HG03521 (cell line): Measurements from ENCODE around the gene ENPP7.

Experiments
- ATAC-seq: cut with Tn5 transposase; IDR thresholded peaks from one replicate; pipeline ENCODE4 v1.9.1; 2021; ENCODE audit warnings: mild to moderate bottlenecking, moderate library complexity; ENCODE audit not compliant: unreplicated experiment

ENPP7 gene

GRCh38 chr17:79730437-79730768, 340 bp upstream of the ENPP7 start:
- no peak for ATAC-seq

DNA sequence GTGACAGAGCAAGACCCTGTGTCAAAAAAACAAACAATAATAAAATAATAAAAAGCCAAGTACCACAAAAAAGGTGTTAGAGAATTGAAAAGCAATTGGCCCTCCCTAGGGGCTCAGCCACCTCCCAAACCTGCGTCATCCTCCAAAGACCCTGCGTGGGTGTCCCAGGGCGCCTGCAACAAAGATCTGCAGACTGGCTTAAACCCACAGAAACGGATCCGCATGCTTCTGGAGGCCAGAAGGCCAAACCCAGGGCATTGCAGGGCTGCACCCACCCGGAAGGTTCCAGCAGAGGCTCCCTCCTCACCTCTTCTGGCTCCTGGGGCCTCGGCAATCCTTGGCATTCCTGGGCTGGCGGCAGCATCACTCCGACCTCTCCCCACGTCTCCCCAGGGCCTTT, 1.5 kb downstream of the ENPP7 start:
- no peak for ATAC-seq

DNA sequence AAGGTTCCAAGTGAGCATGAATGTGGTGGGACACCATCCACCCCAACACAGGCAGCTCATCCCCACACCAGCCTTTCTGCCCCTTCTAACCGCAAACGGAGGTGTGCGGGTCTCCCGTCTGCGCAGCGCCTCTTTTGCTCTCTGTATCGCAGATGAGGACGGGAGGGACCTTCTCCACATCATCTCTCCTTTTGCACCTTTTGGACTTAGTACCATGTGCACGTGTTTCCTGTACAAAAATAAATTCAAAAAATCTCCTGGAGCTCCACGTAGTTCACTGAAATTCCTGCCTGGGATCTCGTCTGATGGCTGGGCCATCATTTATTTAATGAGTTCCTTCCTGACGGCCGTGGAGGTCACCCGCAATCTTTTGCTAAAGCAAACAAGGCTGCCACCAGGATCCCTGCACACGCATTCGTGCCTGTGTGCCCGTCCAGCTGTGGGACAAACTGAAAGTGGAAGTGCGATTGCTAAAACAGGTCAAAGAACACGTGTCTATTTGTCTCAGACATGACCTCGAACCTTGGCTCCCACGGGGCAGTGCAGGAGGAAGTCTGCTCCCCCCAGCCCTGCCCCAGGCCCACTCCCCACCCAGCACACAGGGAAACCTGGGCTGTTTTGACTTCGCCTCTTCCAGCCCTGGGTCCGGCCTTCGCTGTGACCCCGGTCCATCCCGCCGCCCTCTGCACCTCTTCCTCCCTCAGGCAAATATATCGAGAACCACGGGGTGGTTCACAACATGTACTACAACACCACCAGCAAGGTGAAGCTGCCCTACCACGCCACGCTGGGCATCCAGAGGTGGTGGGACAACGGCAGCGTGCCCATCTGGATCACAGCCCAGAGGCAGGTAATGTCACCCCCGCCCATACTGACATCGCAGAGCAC, 2.3 kb downstream of the ENPP7 start:
- no peak for ATAC-seq

DNA sequence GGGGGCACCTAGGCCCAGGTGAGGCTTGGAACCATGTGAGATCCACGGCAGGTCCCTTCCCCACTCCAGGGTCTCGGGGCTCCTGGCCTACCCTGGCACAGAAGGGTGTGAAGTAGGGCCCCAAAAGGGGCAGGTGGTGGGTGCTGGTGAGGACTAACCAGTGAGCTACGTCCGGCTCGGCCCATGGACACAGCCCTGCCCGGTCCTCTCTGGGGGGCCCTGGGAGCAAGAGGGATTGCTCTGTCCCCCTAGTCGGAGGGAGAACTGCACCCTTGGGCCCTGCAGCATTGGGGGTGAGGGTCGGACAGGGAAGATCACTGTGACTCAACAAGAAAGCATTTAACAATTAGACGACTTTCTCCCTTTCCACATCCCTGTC, 2.9 kb downstream of the ENPP7 start:
- ATAC-seq, result no peak

DNA sequence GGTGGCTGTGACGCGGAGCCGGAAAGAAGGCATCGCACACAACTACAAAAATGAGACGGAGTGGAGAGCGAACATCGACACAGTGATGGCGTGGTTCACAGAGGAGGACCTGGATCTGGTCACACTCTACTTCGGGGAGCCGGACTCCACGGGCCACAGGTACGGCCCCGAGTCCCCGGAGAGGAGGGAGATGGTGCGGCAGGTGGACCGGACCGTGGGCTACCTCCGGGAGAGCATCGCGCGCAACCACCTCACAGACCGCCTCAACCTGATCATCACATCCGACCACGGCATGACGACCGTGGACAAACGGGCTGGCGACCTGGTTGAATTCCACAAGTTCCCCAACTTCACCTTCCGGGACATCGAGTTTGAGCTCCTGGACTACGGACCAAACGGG, 4.4 kb downstream of the ENPP7 start:
- no peak for ATAC-seq

DNA sequence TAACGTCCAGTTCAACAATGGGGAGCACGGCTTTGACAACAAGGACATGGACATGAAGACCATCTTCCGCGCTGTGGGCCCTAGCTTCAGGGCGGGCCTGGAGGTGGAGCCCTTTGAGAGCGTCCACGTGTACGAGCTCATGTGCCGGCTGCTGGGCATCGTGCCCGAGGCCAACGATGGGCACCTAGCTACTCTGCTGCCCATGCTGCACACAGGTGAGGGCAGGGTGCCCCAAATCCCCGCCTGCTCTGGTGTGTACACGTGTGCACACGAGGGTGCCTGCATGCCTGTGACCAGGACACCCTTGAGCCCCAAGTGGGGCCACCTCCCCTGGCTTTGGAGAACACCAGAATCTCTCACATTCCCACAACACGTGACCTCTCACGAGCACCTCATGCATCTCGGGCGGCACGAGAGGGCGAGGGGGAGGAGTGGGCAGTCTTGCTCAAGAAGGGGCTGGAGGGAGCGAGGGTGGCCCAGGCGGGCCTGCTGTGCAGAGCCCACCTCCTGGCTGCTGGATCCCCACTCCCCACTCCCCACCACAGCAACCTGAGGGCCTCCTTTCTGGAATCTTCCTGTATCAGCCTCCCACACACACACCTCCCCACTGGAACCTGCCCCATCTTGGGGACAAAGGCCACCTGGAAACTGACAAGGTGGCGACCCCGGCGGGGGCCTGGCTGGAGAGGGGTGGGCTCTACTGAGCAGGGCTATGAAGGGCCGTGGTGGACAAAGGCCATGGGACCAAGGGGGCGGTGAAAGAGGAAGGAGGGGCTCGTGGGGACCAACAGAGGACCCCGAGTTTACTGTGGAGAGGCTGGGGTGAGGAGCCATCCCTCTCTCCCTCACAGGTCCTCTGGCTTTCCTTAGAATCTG, 6.5 kb downstream of the ENPP7 start:
- no peak for ATAC-seq

DNA sequence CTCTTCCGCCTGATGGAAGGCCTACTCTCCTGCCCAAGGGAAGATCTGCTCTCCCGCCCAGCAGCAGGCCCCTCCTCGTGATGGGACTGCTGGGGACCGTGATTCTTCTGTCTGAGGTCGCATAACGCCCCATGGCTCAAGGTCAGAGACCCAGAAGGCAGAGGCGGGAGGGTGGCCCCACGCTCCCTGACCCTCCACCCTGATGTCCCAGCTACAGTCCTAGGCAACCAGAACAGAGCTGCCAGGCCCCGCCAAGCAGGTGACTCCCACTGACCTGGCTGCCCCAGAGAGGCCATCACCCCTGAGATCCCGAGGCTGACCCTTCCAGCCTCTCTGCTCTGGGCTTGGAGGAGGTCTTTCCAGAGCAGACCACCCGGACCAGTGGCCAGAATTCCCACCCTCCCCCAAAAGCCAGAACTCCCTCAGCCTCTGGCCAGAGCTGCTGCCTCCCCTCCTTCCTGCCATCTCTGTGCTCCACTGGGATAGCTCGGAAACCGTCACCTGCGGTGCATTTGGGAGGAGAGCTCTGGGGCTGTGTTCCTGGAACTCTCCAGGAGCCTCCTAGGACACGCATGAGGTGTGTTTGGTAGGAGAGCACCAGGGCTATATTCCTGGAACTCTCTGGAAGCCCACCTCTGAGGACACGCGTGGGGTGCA, 7.3 kb downstream of the ENPP7 start:
- ATAC-seq, result no peak

DNA sequence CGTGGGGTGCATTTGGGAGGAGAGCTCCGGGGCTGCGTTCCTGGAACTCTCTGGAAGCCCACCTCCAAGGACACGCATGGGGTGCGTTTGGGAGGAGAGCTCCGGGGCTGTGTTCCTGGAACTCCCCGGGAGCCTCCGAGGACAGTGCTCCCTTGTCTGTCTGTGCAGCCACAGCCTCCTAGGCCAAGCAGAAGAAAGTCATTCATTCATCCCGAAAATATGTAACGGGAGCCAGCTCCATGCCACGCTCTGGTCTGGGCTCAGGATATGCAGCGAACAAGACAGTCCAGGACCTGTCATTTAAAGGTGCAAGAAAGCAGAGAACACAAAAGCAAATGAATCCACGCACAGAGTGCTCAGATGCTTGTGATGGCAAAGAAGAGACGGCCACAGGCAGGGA, 7.9 kb downstream of the ENPP7 start:
- ATAC-seq, result no peak

DNA sequence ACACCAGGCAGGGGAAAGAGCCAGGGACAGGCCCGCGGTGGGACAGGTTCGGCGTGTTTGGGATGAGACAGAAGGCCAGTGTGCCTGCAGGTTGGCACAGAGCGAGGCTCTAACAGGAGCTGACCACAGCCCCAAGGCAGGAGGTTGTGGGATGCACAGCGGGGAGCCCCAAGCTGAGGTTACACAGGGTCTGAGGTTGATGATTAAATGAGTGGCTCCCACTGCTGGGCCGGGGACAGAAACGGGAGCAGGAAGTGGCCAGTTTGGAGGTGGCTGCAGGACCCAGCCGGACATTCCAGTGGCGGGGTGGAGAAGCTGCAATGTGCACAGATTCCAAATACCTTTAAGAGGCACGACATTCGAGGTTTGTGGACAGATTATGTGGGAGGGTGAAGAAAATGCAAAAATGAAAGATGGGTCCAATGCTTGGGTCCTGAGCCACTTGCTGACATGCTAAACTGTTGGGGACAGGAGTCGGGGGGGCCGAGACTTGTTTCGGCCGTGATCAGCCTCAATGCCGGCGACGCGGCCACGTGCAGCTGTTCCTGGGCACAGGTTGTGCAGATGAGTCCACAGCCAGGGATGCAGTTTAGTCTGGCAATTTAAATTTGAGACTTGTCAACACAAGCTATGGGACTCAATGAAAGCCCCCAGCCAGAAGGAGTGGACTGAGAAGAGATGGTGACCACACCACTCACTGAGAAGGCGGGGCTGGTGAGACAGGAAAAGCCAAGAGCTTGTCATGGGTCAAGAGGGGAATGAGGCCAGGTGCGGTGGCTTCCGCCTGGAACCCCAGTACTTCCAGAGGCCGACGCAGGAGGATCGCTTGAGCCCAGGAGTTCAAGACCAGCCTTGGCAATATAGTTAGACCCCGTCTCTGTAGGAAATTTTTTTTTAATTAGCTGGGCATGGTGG, 8.7 kb downstream of the ENPP7 start:
- no peak for ATAC-seq

DNA sequence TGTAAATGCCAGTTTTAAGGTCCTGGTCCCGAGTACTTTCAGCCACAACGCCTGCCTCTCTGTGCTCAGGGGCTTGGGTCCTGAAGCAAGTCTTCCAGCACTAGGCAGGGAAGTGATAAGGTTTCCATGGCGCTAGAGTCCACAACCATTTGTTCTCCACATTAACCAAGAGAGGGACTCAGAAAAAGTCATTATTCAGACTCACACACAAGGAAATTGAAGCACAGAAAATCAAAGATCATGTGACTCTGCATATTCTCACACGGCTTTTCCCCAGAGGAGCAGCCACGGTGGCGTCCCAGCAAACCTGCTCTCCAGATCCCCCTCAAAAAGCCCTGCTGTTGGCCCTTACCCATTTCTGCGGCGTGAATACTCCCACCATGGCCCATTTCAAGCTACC, 9.7 kb downstream of the ENPP7 start:
- ATAC-seq, result no peak

DNA sequence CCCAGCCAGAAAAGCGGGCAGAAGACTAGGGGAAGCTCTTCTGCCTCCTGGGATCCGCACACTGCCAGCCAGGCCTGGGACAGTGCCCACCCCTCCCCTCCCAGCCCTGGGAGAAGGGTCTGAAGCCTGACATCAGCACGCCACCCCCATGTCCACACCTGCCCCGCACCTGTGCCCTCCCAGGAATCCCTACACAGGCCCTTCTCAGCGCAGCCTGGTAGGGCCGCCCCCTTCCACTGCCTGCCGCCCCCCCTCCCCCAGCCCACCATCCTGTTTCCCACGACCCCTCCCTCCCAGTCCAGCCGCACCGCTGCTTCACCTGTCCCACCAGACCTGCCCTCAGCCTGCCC, 10.6 kb downstream of the ENPP7 start:
- ATAC-seq, result no peak

DNA sequence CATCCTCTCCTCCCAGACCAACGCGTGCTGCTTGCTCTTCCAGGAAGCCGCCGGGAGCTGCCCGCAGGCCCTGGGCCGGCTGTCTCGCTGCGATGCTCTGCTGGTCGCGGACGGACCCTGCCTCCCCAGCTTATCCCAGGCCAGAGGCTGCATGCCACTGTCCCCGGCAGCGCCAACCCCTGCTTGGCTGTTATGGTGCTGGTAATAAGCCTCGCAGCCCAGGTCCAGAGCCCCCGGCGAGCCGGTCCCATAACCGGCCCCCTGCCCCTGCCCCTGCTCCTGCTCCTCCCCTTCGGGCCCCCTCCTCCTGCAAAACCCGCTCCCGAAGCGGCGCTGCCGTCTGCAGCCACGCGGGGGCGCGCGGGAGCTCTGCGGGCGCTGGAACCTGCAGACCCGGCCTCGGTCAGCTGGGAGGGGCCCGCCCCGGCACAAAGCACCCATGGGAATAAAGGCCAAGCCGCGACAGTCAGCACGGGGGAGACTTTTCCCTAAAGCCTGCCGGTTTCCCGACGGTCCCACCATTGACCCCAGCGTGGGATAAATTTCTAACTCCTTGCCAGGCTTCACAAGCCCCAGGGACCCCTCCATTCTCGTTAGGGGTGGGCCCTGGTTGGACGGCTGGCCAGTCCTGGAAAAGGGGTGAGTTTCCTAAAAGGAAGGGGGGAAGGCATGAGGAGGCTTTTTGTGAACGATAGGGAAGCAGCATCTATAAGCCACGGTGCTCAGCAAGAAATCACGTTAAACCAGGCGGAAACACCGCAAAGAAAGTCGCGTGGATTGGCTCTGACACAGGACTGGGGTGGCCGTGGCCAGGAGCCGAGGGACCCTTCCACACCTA, 11.2 kb downstream of the ENPP7 start:
- ATAC-seq, result no peak

DNA sequence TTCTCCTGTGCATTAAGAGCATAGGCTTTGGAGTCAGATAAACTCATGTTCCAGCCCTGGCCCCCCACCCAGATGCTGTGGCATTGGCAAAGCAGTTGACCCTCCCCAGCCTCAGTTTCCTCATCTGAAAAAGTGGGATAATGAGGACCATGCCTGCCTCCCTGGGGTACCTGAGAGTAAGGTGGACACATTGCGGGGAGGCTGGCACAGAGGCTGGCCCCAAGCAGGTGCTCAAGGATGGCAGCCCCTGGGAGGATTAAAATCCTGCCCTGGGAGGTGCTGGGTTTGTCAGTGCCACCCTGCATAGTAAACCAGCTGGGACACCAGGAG, 11.8 kb downstream of the ENPP7 start:
- ATAC-seq, result no peak

- no peak for ATAC-seq
These were observed 12.3 kb downstream of the ENPP7 start for GRCh38 chr17:79742951-79743476.

GRCh38 chr17:79743614-79744013, 12.9 kb downstream of the ENPP7 start:
- ATAC-seq, result no peak

- ATAC-seq, result no peak
These were observed 14.9 kb downstream of the ENPP7 start for GRCh38 chr17:79745641-79746105.

DNA sequence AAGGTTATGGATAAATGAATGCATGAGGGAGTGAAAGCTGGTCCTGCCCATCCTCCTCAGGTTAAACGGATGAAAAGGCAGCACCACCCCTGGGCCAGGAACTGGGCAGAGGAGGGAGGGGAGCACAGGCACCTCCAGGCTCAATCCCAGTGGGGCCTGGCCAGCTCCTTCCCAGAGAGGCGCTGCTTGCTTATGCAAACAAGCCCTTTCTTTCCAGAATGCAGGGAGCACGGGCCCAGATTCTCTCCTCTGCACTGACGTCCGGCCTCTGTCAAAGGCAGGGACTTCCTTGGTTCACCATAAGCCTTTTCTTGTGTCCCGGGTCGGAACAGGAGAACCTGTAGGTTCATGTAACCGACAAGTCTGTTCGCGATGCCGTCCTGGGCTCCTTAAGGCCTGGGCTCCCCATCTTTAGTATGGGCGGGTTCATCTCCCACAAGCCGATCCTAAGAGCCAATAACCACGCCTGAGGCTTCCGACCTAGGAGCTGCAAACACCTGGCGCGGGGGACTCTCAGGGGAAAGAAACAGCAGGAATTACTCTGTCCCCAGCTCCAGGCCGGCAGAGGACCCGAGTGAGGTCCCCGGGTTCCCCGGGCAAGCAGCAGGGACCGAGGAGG, 16.3 kb downstream of the ENPP7 start:
- no peak for ATAC-seq

GRCh38 chr17:79747508-79748294, 17.0 kb downstream of the ENPP7 start:
- no peak for ATAC-seq
